Measurements from ENCODE around the gene TSC2. TPM values are rescaled to one million over a fixed set of nuclear protein-coding genes. Genes with fewer than 3 reads are reported as not detected.
A peak's percentile ranks its signal among the peaks of the same experiment; 100 is the strongest.
"Not testable (repeated sequence)": the region's sequence is repeated elsewhere in the genome, so short reads cannot be mapped to it uniquely, and the experiment has no call there.

The TSC2 gene
- total RNA-seq, 4 donors from 2014 or later, result 36.3 to 78.8 (median 54.6) TPM

GRCh38 chr16:2108446-2109270 lies 60.9 kb downstream of the TSC2 start:
- H3K9me3 ChIP-seq, H3K27me3 ChIP-seq, H3K4me1 ChIP-seq, H3K4me3 ChIP-seq, H3K27ac ChIP-seq: not testable (repeated sequence)
- WGBS, 2 donors (ENCODE audit: low coverage in 1 of 2), result no CpG with 5 or more reads among the region's 73 CpGs
- H3K36me3 ChIP-seq, result peaks cover 0 to 95% of the 10 kb centered on the region in 2 donors
- ATAC-seq, result peak; percentile 29

DNA sequence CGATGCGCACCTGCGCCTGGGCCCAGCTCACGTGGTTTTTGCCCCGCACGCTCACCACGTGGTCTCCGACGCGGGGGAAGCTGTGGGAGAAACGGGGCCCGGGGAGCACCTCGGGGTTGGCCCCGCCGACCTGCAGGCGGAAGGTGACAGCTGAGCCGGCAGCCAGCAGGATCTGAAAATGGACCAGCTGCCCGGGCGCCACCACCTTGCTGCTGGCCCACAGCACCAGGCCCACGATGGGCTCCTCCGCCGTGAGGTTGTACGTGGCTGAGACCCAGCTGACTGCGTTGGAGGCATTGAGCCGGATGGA lies 61.4 kb downstream of the TSC2 start:
- no CpG with 5 or more reads among the region's 25 CpGs for WGBS, 2 donors (ENCODE audit: low coverage in 1 of 2)
- H3K36me3 ChIP-seq, result peaks cover 0 to 98% of the 10 kb centered on the region in 2 donors
- not testable (repeated sequence) for ATAC-seq, H3K27ac ChIP-seq, H3K4me3 ChIP-seq, H3K4me1 ChIP-seq, H3K27me3 ChIP-seq, H3K9me3 ChIP-seq

- H3K27me3 ChIP-seq, H3K4me1 ChIP-seq, ATAC-seq, H3K4me3 ChIP-seq, H3K27ac ChIP-seq, H3K9me3 ChIP-seq: not testable (repeated sequence)
- no CpG with 5 or more reads among the region's 23 CpGs for WGBS, 2 donors (ENCODE audit: low coverage in 1 of 2)
- H3K36me3 ChIP-seq, result peaks cover 0 to 98% of the 10 kb centered on the region in 2 donors
Measured at GRCh38 chr16:2109872-2110271, 62.1 kb downstream of the TSC2 start.

GRCh38 chr16:2110332-2111008 lies 62.7 kb downstream of the TSC2 start:
- WGBS, 2 donors (ENCODE audit: low coverage in 1 of 2), result 100% methylated on average over 2 of the region's 43 CpGs; no CpG with 5 or more reads in 1 of the 2 donors
- H3K27ac ChIP-seq, H3K4me1 ChIP-seq, H3K27me3 ChIP-seq, H3K9me3 ChIP-seq, H3K4me3 ChIP-seq: not testable (repeated sequence)
- peak; percentile 14 for ATAC-seq
- H3K36me3 ChIP-seq, result peaks cover 0 to 98% of the 10 kb centered on the region in 2 donors

DNA sequence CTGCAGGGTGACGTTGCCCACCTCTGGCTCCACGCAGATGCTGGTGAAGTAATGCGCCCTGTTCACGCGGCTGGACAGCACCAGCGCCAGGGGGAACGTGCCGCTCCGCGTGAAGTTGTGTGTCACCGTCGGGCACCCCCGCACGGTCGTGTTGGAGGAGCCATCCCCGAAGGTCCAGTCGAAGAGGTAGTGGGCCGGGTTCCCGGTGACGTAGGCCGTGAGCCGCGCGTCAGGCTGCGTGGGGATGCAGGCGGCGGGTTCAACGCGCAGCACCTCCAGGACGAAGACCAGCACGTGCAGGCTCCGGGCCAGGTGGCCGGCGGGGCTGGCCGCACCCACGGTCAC lies 63.2 kb downstream of the TSC2 start:
- not testable (repeated sequence) for H3K27ac ChIP-seq, H3K4me1 ChIP-seq, H3K27me3 ChIP-seq, H3K4me3 ChIP-seq, H3K9me3 ChIP-seq
- peaks cover 0 to 96% of the 10 kb centered on the region in 2 donors for H3K36me3 ChIP-seq
- ATAC-seq, result peak; percentile 31
- 90% methylated on average over 4 of the region's 36 CpGs; no CpG with 5 or more reads in 1 of the 2 donors for WGBS, 2 donors (ENCODE audit: low coverage in 1 of 2)

DNA sequence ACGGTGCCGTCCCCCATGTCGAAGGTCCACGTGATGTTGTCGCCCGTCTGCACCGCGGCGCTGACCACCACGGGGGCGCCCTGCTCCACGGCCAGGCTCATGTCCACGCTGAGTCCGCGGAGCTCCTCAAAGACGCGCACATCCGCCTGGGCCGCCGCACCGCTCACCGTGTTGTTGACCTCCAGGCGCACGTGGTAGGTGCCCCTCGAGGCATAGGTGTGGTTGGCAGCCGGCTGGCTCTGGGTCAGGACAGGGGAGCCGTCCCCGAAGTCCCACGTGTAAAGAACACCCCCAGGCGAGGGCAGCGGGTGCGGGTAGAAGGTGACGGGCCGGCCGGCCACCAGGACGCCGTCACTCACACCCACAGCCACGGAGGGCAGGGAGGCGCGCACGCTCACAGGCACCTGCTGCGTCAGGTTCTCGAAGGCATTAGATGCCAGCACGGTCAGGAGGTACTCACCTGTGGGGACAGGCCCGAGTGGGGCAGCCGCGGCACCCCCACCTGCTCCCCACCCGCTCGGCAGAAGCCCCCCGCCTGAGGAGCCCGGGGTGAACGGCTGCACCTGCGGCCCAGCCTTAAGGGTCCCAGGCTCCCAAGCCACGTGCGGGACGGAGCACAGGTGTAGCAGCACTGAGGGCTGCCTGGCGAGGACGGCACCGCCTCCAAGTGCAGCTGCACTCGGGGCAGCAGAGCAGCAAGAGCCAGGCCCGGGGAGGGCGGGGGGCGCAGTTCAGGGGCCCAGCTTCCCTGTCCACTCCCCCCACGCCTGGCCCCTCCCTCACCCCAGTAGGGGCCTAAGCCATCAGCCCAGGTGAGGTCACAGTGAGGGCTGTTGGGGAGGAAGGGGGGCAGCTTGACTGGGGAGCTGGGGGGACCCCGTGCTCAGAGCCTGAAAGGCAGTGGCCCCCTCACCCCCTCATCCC lies 63.9 kb downstream of the TSC2 start:
- WGBS, 2 donors (ENCODE audit: low coverage in 1 of 2), result 90% methylated on average over 2 of the region's 65 CpGs; no CpG with 5 or more reads in 1 of the 2 donors
- not testable (repeated sequence) for H3K4me3 ChIP-seq, H3K27me3 ChIP-seq, H3K4me1 ChIP-seq, ATAC-seq, H3K27ac ChIP-seq, H3K9me3 ChIP-seq
- H3K36me3 ChIP-seq, result peaks cover 0 to 89% of the 10 kb centered on the region in 2 donors

DNA sequence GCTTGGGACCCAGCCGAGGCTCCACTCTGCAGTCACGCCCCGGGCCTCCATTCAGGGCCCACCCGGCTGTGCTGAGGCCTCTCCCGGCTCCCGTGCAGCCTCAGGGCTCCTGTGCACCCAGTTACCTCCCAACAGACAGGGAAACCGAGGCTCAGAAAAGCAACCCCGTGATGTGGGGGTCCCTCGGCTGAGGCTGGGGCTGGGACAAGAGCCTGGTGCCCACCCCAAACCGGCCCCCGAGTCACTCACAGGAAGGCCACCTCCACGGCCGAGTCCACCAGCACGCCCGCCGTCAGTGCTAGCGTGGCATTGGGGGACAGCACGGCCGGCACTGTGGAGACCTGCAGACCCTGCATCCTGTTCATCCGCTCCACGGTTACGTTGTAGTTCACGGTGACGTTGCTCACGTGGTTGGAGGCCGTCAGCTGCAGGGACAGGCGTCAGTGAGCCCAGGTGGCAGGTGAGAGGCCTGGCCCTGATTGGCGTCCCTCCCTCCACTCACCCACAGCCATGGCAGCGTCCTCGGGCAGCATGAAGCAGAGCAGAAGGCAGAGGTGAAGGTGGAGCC lies 64.8 kb downstream of the TSC2 start:
- peaks cover 0 to 79% of the 10 kb centered on the region in 2 donors for H3K36me3 ChIP-seq
- not testable (repeated sequence) for ATAC-seq, H3K9me3 ChIP-seq

GRCh38 chr16:2114225-2114624 lies 66.4 kb downstream of the TSC2 start:
- H3K27ac ChIP-seq, ATAC-seq, H3K27me3 ChIP-seq, H3K9me3 ChIP-seq, H3K4me3 ChIP-seq: not testable (repeated sequence)
- 76% methylated on average over 8 of the region's 26 CpGs; no CpG with 5 or more reads in 1 of the 2 donors for WGBS, 2 donors (ENCODE audit: low coverage in 1 of 2)
- H3K4me1 ChIP-seq, result peaks cover 0 to 29% (median 7%) of the 10 kb centered on the region in 3 donors
- H3K36me3 ChIP-seq, result peaks cover 0 to 63% of the 10 kb centered on the region in 2 donors

More for the DNA sequence above, 64.8 kb downstream of the TSC2 start:
- peaks cover 0 to 16% (median 4%) of the 10 kb centered on the region in 3 donors for H3K4me1 ChIP-seq
- WGBS, 2 donors (ENCODE audit: low coverage in 1 of 2), result no CpG with 5 or more reads among the region's 30 CpGs
- not testable (repeated sequence) for H3K27me3 ChIP-seq, H3K4me3 ChIP-seq, H3K27ac ChIP-seq

- not testable (repeated sequence) for H3K4me3 ChIP-seq, H3K27me3 ChIP-seq, H3K9me3 ChIP-seq, ATAC-seq, H3K27ac ChIP-seq
- Histone ChIP-seq H3K36me3 (peaks cover 0 to 55% of the 10 kb centered on the region in 2 donors), H3K4me1 (peaks cover 0 to 37% (median 7%) of the 10 kb centered on the region in 3 donors)
- WGBS, 2 donors (ENCODE audit: low coverage in 1 of 2), result 55% methylated on average over 4 of the region's 34 CpGs; no CpG with 5 or more reads in 1 of the 2 donors
Measured at GRCh38 chr16:2114885-2115590, 67.3 kb downstream of the TSC2 start.
